ENCODE results near the gene HIC1. TPM values are rescaled to one million over a fixed set of nuclear protein-coding genes. Genes with fewer than 3 reads are reported as not detected.

Gene HIC1
- total RNA-seq, 1 donor from 2014 or later, result 23.5 TPM

- Histone ChIP-seq H3K36me3 (ENCODE audit: control insufficient read depth in 3 of 3, insufficient read depth in 3 of 3, low read length in 3 of 3) (no peaks in the 10 kb centered on the region), H3K4me1 (ENCODE audit: control insufficient read depth in 3 of 3, insufficient read depth in 3 of 3, low read length in 3 of 3) (peaks cover 21 to 49% (median 22%) of the 10 kb centered on the region in 3 donors), H3K9me3 (ENCODE audit: control insufficient read depth in 3 of 3, low read length in 3 of 3) (no peaks in the 10 kb centered on the region), H3K9ac (ENCODE audit: low read depth in 1 of 3, low read length in 3 of 3) (no peak overlapping the region), H3K27ac (ENCODE audit: low read depth, low read length) (no peak overlapping the region), H3K4me3 (ENCODE audit: low read length in 3 of 3) (no peak overlapping the region), H3K27me3 (ENCODE audit: control insufficient read depth in 3 of 3, insufficient read depth in 3 of 3, low read length in 3 of 3) (peaks cover 0 to 8% (median 5%) of the 10 kb centered on the region in 3 donors)
Observed at GRCh38 chr17:2016494-2016893, 38.4 kb upstream of the HIC1 start.

DNA sequence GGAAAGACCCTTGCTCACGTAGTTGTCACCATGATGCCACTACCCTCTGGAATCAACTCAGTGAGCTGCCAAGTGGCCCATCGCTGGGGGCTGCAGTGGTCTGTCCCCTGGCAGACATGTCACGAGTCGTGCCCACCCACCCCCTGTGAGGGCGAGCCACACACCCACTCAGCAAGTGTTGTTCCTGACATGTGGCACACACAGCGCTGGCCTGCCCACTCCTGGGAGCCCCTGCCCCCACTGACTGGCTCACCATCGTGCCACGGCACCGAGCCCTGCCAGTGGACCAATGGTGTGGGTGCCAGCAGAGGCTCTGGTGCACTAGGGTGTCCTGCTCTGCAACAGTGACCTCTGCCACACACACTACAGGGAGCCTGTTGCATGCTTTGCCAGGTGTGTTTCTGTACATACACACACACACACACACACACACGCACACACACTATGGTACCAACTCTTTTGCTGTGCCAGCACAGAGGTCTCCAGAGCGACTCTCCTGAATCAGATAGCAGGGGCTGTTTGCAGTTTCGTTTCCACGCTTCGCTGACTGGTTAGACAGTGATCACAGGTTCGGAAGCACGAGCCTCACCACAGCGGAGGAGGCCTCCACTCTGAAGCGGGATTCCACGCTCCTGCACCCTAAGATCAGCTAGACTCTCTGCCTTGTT lies 37.5 kb upstream of the HIC1 start:
- no peaks in the 10 kb centered on the region for H3K36me3 ChIP-seq (ENCODE audit: control insufficient read depth in 3 of 3, insufficient read depth in 3 of 3, low read length in 3 of 3)
- H3K4me3 ChIP-seq (ENCODE audit: low read length in 3 of 3), result no peak overlapping the region
- H3K27ac ChIP-seq (ENCODE audit: low read depth, low read length), result no peak overlapping the region
- H3K27me3 ChIP-seq (ENCODE audit: control insufficient read depth in 3 of 3, insufficient read depth in 3 of 3, low read length in 3 of 3), result peaks cover 0 to 8% (median 5%) of the 10 kb centered on the region in 3 donors
- H3K9ac ChIP-seq (ENCODE audit: low read depth in 1 of 3, low read length in 3 of 3), result peak overlapping the region in 1 of 3 donors; percentile 1
- no peaks in the 10 kb centered on the region for H3K9me3 ChIP-seq (ENCODE audit: control insufficient read depth in 3 of 3, low read length in 3 of 3)
- H3K4me1 ChIP-seq (ENCODE audit: control insufficient read depth in 3 of 3, insufficient read depth in 3 of 3, low read length in 3 of 3), result peaks cover 12 to 40% (median 13%) of the 10 kb centered on the region in 3 donors

DNA sequence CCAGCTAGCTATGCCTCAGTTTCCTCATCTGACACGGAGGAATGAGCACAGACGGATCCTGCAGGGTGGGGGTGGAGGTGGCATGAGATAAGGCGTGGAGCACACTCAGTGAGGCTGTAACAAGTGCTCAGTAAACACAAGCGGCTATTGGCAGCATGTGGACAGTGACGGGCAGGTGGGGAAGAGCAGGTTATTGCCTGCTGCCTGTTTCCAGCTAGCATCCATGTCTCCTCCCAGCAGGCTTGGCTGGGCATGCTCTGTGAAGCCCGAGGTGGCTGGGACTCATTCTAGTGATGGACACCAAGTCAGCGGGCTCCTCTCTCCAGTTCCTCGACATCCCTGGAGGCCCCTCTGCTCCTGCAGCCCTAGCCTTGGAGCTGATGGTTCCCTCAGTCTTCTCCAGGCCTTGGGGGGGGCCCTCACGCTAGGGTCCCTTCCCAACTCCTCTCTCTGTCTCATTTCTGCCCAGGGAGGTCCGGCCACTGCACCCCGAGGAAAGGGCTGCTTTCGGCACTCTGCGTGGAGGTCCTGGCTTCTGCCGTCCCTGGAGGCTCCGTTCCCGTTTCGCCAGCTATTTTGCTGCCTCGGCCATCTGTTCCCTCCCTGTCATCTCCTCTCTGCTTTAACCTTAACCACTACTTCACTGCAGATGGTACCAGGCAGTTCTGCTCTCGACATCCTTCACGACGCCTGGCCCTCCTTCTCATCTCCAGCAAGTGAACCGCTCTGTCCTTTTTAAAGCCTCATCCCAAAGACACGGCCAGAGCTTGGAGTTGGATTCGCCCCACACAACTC lies 36.0 kb upstream of the HIC1 start:
- H3K27me3 ChIP-seq (ENCODE audit: control insufficient read depth in 3 of 3, insufficient read depth in 3 of 3, low read length in 3 of 3), result peaks cover 4 to 10% (median 5%) of the 10 kb centered on the region in 3 donors
- no peaks in the 10 kb centered on the region for H3K9me3 ChIP-seq (ENCODE audit: control insufficient read depth in 3 of 3, low read length in 3 of 3)
- no peaks in the 10 kb centered on the region for H3K36me3 ChIP-seq (ENCODE audit: control insufficient read depth in 3 of 3, insufficient read depth in 3 of 3, low read length in 3 of 3)
- H3K4me1 ChIP-seq (ENCODE audit: control insufficient read depth in 3 of 3, insufficient read depth in 3 of 3, low read length in 3 of 3), result peaks cover 13 to 35% (median 20%) of the 10 kb centered on the region in 3 donors
- H3K9ac ChIP-seq (ENCODE audit: low read depth in 1 of 3, low read length in 3 of 3), result no peak overlapping the region
- no peak overlapping the region for H3K4me3 ChIP-seq (ENCODE audit: low read length in 3 of 3)
- H3K27ac ChIP-seq (ENCODE audit: low read depth, low read length), result no peak overlapping the region

- H3K4me1 ChIP-seq (ENCODE audit: control insufficient read depth in 3 of 3, insufficient read depth in 3 of 3, low read length in 3 of 3), result peaks cover 21 to 41% (median 25%) of the 10 kb centered on the region in 3 donors
- peaks cover 4 to 12% (median 6%) of the 10 kb centered on the region in 3 donors for H3K27me3 ChIP-seq (ENCODE audit: control insufficient read depth in 3 of 3, insufficient read depth in 3 of 3, low read length in 3 of 3)
- no peak overlapping the region for H3K27ac ChIP-seq (ENCODE audit: low read depth, low read length)
Observed at GRCh38 chr17:2019723-2020122, 35.2 kb upstream of the HIC1 start.

GRCh38 chr17:2020721-2021120 lies 34.2 kb upstream of the HIC1 start:
- no peak overlapping the region for H3K9ac ChIP-seq (ENCODE audit: low read depth in 1 of 3, low read length in 3 of 3)
- peaks cover 22 to 42% (median 31%) of the 10 kb centered on the region in 3 donors for H3K4me1 ChIP-seq (ENCODE audit: control insufficient read depth in 3 of 3, insufficient read depth in 3 of 3, low read length in 3 of 3)
- no peak overlapping the region for H3K27ac ChIP-seq (ENCODE audit: low read depth, low read length)

More at GRCh38 chr17:2019723-2020122, 35.2 kb upstream of the HIC1 start:
- Histone ChIP-seq H3K9ac (ENCODE audit: low read depth in 1 of 3, low read length in 3 of 3) (no peak overlapping the region), H3K4me3 (ENCODE audit: low read length in 3 of 3) (no peak overlapping the region), H3K9me3 (ENCODE audit: control insufficient read depth in 3 of 3, low read length in 3 of 3) (no peaks in the 10 kb centered on the region), H3K36me3 (ENCODE audit: control insufficient read depth in 3 of 3, insufficient read depth in 3 of 3, low read length in 3 of 3) (no peaks in the 10 kb centered on the region)

DNA sequence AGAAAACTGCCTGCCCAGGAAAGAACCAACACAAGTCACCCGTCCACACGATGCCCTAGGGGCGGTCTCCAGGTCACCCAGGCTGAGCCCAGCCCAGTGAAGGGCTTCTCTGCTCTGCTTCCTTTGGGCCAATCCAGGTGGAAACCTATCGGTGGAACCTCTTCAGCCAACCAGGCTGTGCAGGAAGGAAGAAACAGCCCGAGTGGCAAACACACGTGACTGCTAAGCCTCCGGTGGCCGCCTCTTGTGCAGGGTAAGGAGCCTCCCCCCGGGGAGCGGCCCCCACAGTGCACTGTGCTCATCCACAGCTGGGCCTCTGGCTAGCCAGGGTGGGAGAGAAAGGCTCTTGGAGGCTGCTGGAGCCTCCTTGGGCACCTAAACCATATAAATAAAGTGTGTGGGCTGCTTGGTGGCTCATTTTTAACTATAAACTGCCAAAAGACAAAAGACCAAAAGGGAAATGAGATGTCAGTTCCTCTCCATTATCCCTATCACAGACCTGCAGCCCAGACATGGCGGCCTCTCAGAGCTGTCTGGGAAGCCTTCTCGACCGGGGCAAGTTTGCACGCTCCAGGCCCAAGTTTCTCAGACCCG lies 32.2 kb upstream of the HIC1 start:
- Histone ChIP-seq H3K4me3 (ENCODE audit: low read length in 3 of 3) (no peak overlapping the region), H3K9ac (ENCODE audit: low read depth in 1 of 3, low read length in 3 of 3) (no peak overlapping the region), H3K4me1 (ENCODE audit: control insufficient read depth in 3 of 3, insufficient read depth in 3 of 3, low read length in 3 of 3) (peaks cover 17 to 34% (median 32%) of the 10 kb centered on the region in 3 donors), H3K27me3 (ENCODE audit: control insufficient read depth in 3 of 3, insufficient read depth in 3 of 3, low read length in 3 of 3) (peaks cover 7 to 20% (median 19%) of the 10 kb centered on the region in 3 donors), H3K27ac (ENCODE audit: low read depth, low read length) (no peak overlapping the region), H3K9me3 (ENCODE audit: control insufficient read depth in 3 of 3, low read length in 3 of 3) (no peaks in the 10 kb centered on the region), H3K36me3 (ENCODE audit: control insufficient read depth in 3 of 3, insufficient read depth in 3 of 3, low read length in 3 of 3) (no peaks in the 10 kb centered on the region)

More at GRCh38 chr17:2020721-2021120, 34.2 kb upstream of the HIC1 start:
- Histone ChIP-seq H3K4me3 (ENCODE audit: low read length in 3 of 3) (no peak overlapping the region), H3K36me3 (ENCODE audit: control insufficient read depth in 3 of 3, insufficient read depth in 3 of 3, low read length in 3 of 3) (no peaks in the 10 kb centered on the region), H3K27me3 (ENCODE audit: control insufficient read depth in 3 of 3, insufficient read depth in 3 of 3, low read length in 3 of 3) (peaks cover 4 to 12% (median 8%) of the 10 kb centered on the region in 3 donors), H3K9me3 (ENCODE audit: control insufficient read depth in 3 of 3, low read length in 3 of 3) (no peaks in the 10 kb centered on the region)

DNA sequence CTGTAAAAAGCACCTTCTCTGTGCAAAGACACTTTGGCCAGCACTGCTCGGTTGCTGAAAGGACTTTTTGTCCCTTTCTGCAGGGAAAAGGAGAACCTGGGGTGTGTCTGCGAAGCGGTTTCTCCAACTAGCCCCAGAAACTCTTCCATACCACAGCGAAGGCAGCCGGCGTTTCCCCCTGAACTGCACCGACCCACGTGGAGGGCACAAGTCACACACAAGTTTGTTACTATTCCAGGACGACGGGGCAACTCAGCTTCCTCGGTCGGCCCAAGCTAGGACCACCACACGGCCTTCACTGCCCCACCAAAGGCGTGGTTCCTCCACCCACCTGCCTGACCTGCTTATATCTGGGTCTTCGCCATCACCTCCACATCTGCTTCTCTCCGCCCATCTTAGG lies 31.6 kb upstream of the HIC1 start:
- no peak overlapping the region for H3K9ac ChIP-seq (ENCODE audit: low read depth in 1 of 3, low read length in 3 of 3)
- H3K9me3 ChIP-seq (ENCODE audit: control insufficient read depth in 3 of 3, low read length in 3 of 3), result no peaks in the 10 kb centered on the region
- no peak overlapping the region for H3K27ac ChIP-seq (ENCODE audit: low read depth, low read length)
- H3K4me1 ChIP-seq (ENCODE audit: control insufficient read depth in 3 of 3, insufficient read depth in 3 of 3, low read length in 3 of 3), result peaks cover 14 to 29% (median 28%) of the 10 kb centered on the region in 3 donors
- H3K27me3 ChIP-seq (ENCODE audit: control insufficient read depth in 3 of 3, insufficient read depth in 3 of 3, low read length in 3 of 3), result peaks cover 12 to 25% (median 24%) of the 10 kb centered on the region in 3 donors
- H3K36me3 ChIP-seq (ENCODE audit: control insufficient read depth in 3 of 3, insufficient read depth in 3 of 3, low read length in 3 of 3), result no peaks in the 10 kb centered on the region
- peak overlapping the region in 2 of 3 donors; percentile 43 to 74 for H3K4me3 ChIP-seq (ENCODE audit: low read length in 3 of 3)

GRCh38 chr17:2023692-2024571 lies 31.0 kb upstream of the HIC1 start:
- peaks cover 14 to 28% (median 24%) of the 10 kb centered on the region in 3 donors for H3K4me1 ChIP-seq (ENCODE audit: control insufficient read depth in 3 of 3, insufficient read depth in 3 of 3, low read length in 3 of 3)
- H3K27ac ChIP-seq (ENCODE audit: low read depth, low read length), result no peak overlapping the region
- peaks cover 13 to 27% (median 25%) of the 10 kb centered on the region in 3 donors for H3K27me3 ChIP-seq (ENCODE audit: control insufficient read depth in 3 of 3, insufficient read depth in 3 of 3, low read length in 3 of 3)

GRCh38 chr17:2024572-2025219 lies 30.2 kb upstream of the HIC1 start:
- Histone ChIP-seq H3K4me1 (ENCODE audit: control insufficient read depth in 3 of 3, insufficient read depth in 3 of 3, low read length in 3 of 3) (peaks cover 14 to 31% (median 25%) of the 10 kb centered on the region in 3 donors), H3K9me3 (ENCODE audit: control insufficient read depth in 3 of 3, low read length in 3 of 3) (no peaks in the 10 kb centered on the region), H3K36me3 (ENCODE audit: control insufficient read depth in 3 of 3, insufficient read depth in 3 of 3, low read length in 3 of 3) (no peaks in the 10 kb centered on the region), H3K4me3 (ENCODE audit: low read length in 3 of 3) (peak overlapping the region; percentile 63 to 74 (median 70)), H3K9ac (ENCODE audit: low read depth in 1 of 3, low read length in 3 of 3) (peak overlapping the region; percentile 64 to 80 (median 68)), H3K27ac (ENCODE audit: low read depth, low read length) (no peak overlapping the region), H3K27me3 (ENCODE audit: control insufficient read depth in 3 of 3, insufficient read depth in 3 of 3, low read length in 3 of 3) (peaks cover 13 to 31% (median 22%) of the 10 kb centered on the region in 3 donors)

More at GRCh38 chr17:2023692-2024571, 31.0 kb upstream of the HIC1 start:
- no peaks in the 10 kb centered on the region for H3K36me3 ChIP-seq (ENCODE audit: control insufficient read depth in 3 of 3, insufficient read depth in 3 of 3, low read length in 3 of 3)
- H3K9ac ChIP-seq (ENCODE audit: low read depth in 1 of 3, low read length in 3 of 3), result peak overlapping the region; percentile 64 to 80 (median 68)
- peak overlapping the region; percentile 63 to 74 (median 70) for H3K4me3 ChIP-seq (ENCODE audit: low read length in 3 of 3)
- no peaks in the 10 kb centered on the region for H3K9me3 ChIP-seq (ENCODE audit: control insufficient read depth in 3 of 3, low read length in 3 of 3)
